Measurements from ENCODE around the gene MTHFD2L. TPM values are rescaled to one million over a fixed set of nuclear protein-coding genes. Genes with fewer than 3 reads are reported as not detected.
"Not testable (repeated sequence)": the region's sequence is repeated elsewhere in the genome, so short reads cannot be mapped to it uniquely, and the experiment has no call there.

MTHFD2L gene
- total RNA-seq, 1 experiment from 2014 or later: 11.6 TPM

- Mint-ChIP-seq H3K27me3 (ENCODE audit: low read depth) (no peaks in the 10 kb centered on the region), H3K27ac (peak overlapping the region in 2 of 3 experiments; percentile 2 to 16; a peak in 2 of 7 replicates), H3K36me3 (ENCODE audit: insufficient read depth in 1 of 3, low read depth in 3 of 3) (peaks cover 2 to 5% (median 3%) of the 10 kb centered on the region in 3 experiments; a peak in 4 of 7 replicates), H3K4me3 (no peak overlapping the region), H3K9me3 (peaks cover 0 to under 1% of the 10 kb centered on the region in 2 experiments; a peak in 2 of 5 replicates), H3K4me1 (peaks cover 9 to 10% of the 10 kb centered on the region in 2 experiments)
- no peak overlapping the region for H2BK120ac ChIP-seq (ENCODE audit: low read depth, low read length, poor library complexity, severe bottlenecking)
- no peak overlapping the region for H3K4me2 ChIP-seq (ENCODE audit: insufficient read depth, insufficient read length, low read length)
- H2AFZ ChIP-seq (ENCODE audit: low read length): no peak overlapping the region
- no peaks in the 10 kb centered on the region for H3K79me1 ChIP-seq (ENCODE audit: insufficient read depth, low read depth, low read length, poor library complexity, severe bottlenecking)
- H2BK20ac ChIP-seq (ENCODE audit: low read depth, low read length, poor library complexity, severe bottlenecking): no peak overlapping the region
- no peak overlapping the region for H2AK5ac ChIP-seq (ENCODE audit: insufficient read length, low read length)
- no peak overlapping the region for H4K91ac ChIP-seq (ENCODE audit: insufficient read length, low read depth, low read length)
- no peak overlapping the region for H3K23ac ChIP-seq (ENCODE audit: insufficient read length, low read depth, low read length)
- no peak overlapping the region for H3K27ac ChIP-seq (ENCODE audit: insufficient read length, low read depth, low read length)
- no peak overlapping the region for H4K5ac ChIP-seq (ENCODE audit: insufficient read length, low read depth, low read length)
- no CpG with 5 or more reads among the region's 3 CpGs for WGBS (ENCODE audit: extremely low coverage, insufficient read length, low lambda C conversion rate)
- H2BK5ac ChIP-seq (ENCODE audit: insufficient read length, low read length): no peak overlapping the region
- no peak overlapping the region for H2BK12ac ChIP-seq (ENCODE audit: insufficient read length, low read depth, low read length)
- H3K56ac ChIP-seq (ENCODE audit: insufficient read length, low read depth, low read length): no peak overlapping the region
- no peak overlapping the region for H3K18ac ChIP-seq (ENCODE audit: insufficient read length, low read depth, low read length)
- no peak for TF ChIP-seq CTCF (conservative IDR thresholded peaks at IDR 0.05)
- H4K20me1 ChIP-seq (ENCODE audit: control insufficient read depth, insufficient read depth, insufficient read length): no peaks in the 10 kb centered on the region
- no peaks in the 10 kb centered on the region for H3K9me3 ChIP-seq (ENCODE audit: control insufficient read depth, low read depth, low read length)
- H2BK15ac ChIP-seq (ENCODE audit: low read depth, low read length): no peak overlapping the region
- no peak overlapping the region for H4K8ac ChIP-seq (replicated peaks; ENCODE audit: insufficient read length, low read depth, low read length)
- no peak overlapping the region for H3K4ac ChIP-seq (ENCODE audit: low read depth, low read length)
- DNase-seq: no peak
- no peak overlapping the region for H3K14ac ChIP-seq (ENCODE audit: insufficient read depth, low read length)
- H3K79me2 ChIP-seq (ENCODE audit: insufficient read depth, low read length): no peaks in the 10 kb centered on the region
- no peaks in the 10 kb centered on the region for H3K23me2 ChIP-seq (ENCODE audit: insufficient read length, low read depth, low read length, poor library complexity, severe bottlenecking)
- H3T11ph ChIP-seq (ENCODE audit: low read length): no peak overlapping the region
- no peaks in the 10 kb centered on the region for H3K27me3 ChIP-seq (ENCODE audit: insufficient read depth, low read length)
- H3K4me1 ChIP-seq (ENCODE audit: insufficient read depth, low read length): peaks cover 3% of the 10 kb centered on the region; the same call in 1 of the 2 replicates
- no peak overlapping the region for H3K9ac ChIP-seq (ENCODE audit: extremely low read depth, insufficient read length, low read length)
Observed at GRCh38 chr4:74206088-74206825, 48.3 kb downstream of the MTHFD2L start.

- not testable (repeated sequence) for H2BK120ac ChIP-seq (ENCODE audit: low read depth, low read length, poor library complexity, severe bottlenecking); H2BK15ac ChIP-seq (ENCODE audit: low read depth, low read length); H3K79me2 ChIP-seq (ENCODE audit: insufficient read depth, low read length); H3K18ac ChIP-seq (ENCODE audit: insufficient read length, low read depth, low read length); H3T11ph ChIP-seq (ENCODE audit: low read length); H3K79me1 ChIP-seq (ENCODE audit: insufficient read depth, low read depth, low read length, poor library complexity, severe bottlenecking); H4K8ac ChIP-seq (replicated peaks; ENCODE audit: insufficient read length, low read depth, low read length); H2BK20ac ChIP-seq (ENCODE audit: low read depth, low read length, poor library complexity, severe bottlenecking); H3K4ac ChIP-seq (ENCODE audit: low read depth, low read length); H3K27me3 ChIP-seq (ENCODE audit: insufficient read depth, low read length); H3K27me3 Mint-ChIP-seq (ENCODE audit: low read depth); H4K5ac ChIP-seq (ENCODE audit: insufficient read length, low read depth, low read length); H2AFZ ChIP-seq (ENCODE audit: low read length); H3K4me1 ChIP-seq (ENCODE audit: insufficient read depth, low read length); H3K23me2 ChIP-seq (ENCODE audit: insufficient read length, low read depth, low read length, poor library complexity, severe bottlenecking); H3K9me3 ChIP-seq (ENCODE audit: control insufficient read depth, low read depth, low read length); H2BK5ac ChIP-seq (ENCODE audit: insufficient read length, low read length); H3K4me3 Mint-ChIP-seq; H2BK12ac ChIP-seq (ENCODE audit: insufficient read length, low read depth, low read length); H4K20me1 ChIP-seq (ENCODE audit: control insufficient read depth, insufficient read depth, insufficient read length); H3K27ac ChIP-seq (ENCODE audit: insufficient read length, low read depth, low read length); H3K23ac ChIP-seq (ENCODE audit: insufficient read length, low read depth, low read length); H3K4me2 ChIP-seq (ENCODE audit: insufficient read depth, insufficient read length, low read length); H2AK5ac ChIP-seq (ENCODE audit: insufficient read length, low read length); H3K14ac ChIP-seq (ENCODE audit: insufficient read depth, low read length); H3K56ac ChIP-seq (ENCODE audit: insufficient read length, low read depth, low read length); H4K91ac ChIP-seq (ENCODE audit: insufficient read length, low read depth, low read length); H3K9ac ChIP-seq (ENCODE audit: extremely low read depth, insufficient read length, low read length)
- Mint-ChIP-seq H3K27ac (peak overlapping the region in 2 of 3 experiments; percentile 21 to 77; a peak in 2 of 7 replicates), H3K36me3 (ENCODE audit: insufficient read depth in 1 of 3, low read depth in 3 of 3) (peaks cover 5 to 30% (median 10%) of the 10 kb centered on the region in 3 experiments), H3K4me1 (peaks cover 27 to 28% of the 10 kb centered on the region in 2 experiments), H3K9me3 (peaks cover 8 to 23% of the 10 kb centered on the region in 2 experiments; a peak in 4 of 5 replicates)
- peak; percentile 57 for DNase-seq
- no CpG with 5 or more reads among the region's 7 CpGs for WGBS (ENCODE audit: extremely low coverage, insufficient read length, low lambda C conversion rate)
Observed at GRCh38 chr4:74214457-74215159, 56.7 kb downstream of the MTHFD2L start.

Measured in H9 (cell line).